ENCODE data around the gene ZNF335. TPM values are rescaled to one million over a fixed set of nuclear protein-coding genes. Genes with fewer than 3 reads are reported as not detected.

ZNF335 gene
- total and polyA plus RNA-seq, 2 of the 13 experiments (the other 11 are each of a cell fraction or from before 2014, with no cell fraction given), result 9.7 to 13.7 TPM

DNA sequence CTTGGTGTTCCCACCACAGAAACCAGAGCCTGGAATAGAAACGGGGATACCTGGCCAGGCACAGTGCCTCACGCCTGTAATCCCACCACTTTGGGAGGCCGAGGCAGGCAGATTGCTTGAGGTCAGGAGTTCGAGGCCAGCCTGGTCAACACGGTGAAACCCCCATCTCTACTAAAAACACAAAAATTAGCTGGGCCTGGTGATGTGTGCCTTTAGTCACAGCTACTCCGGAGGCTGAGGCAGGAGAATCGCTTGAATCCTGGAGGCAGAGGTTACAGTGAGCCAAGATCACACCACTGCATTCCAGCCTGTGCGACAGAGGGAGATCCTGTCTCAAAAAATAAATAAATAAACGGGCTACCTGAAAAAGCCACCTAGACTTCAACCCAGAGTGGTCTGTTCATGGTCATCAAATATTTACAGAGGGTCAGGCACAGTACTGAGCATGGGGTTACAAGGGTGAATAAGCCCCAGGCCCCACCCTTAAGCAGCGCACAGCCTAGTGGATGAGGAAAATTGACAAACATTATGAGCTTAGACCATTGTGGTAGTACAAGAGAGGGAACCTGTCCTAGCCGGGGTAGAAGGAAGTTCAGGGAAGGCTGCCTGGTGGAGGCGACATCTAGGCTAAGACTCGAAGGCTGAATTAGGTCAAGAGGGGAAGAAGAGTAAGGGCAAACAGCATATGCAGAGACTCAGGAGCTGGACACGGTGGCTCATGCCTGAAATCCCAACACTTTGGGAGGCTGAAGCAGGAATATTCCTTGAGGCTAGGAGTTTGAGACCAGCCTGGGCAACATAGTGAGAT, 44.7 kb downstream of the ZNF335 start (continued):
- TF ChIP-seq, protein P1, sequence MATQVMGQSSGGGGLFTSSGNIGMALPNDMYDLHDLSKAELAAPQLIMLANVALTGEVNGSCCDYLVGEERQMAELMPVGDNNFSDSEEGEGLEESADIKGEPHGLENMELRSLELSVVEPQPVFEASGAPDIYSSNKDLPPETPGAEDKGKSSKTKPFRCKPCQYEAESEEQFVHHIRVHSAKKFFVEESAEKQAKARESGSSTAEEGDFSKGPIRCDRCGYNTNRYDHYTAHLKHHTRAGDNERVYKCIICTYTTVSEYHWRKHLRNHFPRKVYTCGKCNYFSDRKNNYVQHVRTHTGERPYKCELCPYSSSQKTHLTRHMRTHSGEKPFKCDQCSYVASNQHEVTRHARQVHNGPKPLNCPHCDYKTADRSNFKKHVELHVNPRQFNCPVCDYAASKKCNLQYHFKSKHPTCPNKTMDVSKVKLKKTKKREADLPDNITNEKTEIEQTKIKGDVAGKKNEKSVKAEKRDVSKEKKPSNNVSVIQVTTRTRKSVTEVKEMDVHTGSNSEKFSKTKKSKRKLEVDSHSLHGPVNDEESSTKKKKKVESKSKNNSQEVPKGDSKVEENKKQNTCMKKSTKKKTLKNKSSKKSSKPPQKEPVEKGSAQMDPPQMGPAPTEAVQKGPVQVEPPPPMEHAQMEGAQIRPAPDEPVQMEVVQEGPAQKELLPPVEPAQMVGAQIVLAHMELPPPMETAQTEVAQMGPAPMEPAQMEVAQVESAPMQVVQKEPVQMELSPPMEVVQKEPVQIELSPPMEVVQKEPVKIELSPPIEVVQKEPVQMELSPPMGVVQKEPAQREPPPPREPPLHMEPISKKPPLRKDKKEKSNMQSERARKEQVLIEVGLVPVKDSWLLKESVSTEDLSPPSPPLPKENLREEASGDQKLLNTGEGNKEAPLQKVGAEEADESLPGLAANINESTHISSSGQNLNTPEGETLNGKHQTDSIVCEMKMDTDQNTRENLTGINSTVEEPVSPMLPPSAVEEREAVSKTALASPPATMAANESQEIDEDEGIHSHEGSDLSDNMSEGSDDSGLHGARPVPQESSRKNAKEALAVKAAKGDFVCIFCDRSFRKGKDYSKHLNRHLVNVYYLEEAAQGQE (IDR thresholded peaks at IDR 0.05; ENCODE audit: borderline replicate concordance in 1 of 2, low read depth in 1 of 2, low read length in 2 of 2), result 0 out of 4 replicates have a peak, but pooled peaks of 1 of the 2 experiments have one; percentile 33
- TF ChIP-seq, protein P2, sequence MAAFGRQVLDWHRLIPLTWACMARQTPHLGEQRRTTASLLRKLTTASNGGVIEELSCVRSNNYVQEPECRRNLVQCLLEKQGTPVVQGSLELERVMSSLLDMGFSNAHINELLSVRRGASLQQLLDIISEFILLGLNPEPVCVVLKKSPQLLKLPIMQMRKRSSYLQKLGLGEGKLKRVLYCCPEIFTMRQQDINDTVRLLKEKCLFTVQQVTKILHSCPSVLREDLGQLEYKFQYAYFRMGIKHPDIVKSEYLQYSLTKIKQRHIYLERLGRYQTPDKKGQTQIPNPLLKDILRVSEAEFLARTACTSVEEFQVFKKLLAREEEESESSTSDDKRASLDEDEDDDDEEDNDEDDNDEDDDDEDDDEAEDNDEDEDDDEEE (CRISPR knock-in tag; IDR thresholded peaks at IDR 0.05), result peak; percentile 53; the same call in 1 of the 2 replicates
- TF ChIP-seq ZNF788 (CRISPR knock-in tag; IDR thresholded peaks at IDR 0.05; ENCODE audit: borderline replicate concordance) (peak; percentile 98), ZNF367 (CRISPR knock-in tag; IDR thresholded peaks at IDR 0.05; ENCODE audit: borderline replicate concordance) (no peak), KAT8 (CRISPR knock-in tag; IDR thresholded peaks at IDR 0.05) (peak; percentile 88), ZNF335 (CRISPR knock-in tag; IDR thresholded peaks at IDR 0.05) (peak; percentile 76; the same call in 1 of the 2 replicates), ZNF333 (CRISPR knock-in tag; IDR thresholded peaks at IDR 0.05; ENCODE audit: borderline replicate concordance) (no peak; the same call in 1 of the 2 replicates), ZNF468 (CRISPR knock-in tag; IDR thresholded peaks at IDR 0.05) (0 out of 2 replicates have a peak, but pooled peaks have one; percentile 67), RAD21 (CRISPR knock-in tag; IDR thresholded peaks at IDR 0.05) (peak; percentile 33; the same call in 1 of the 2 replicates), ZNF678 (CRISPR knock-in tag; IDR thresholded peaks at IDR 0.05) (no peak), ZNF557 (CRISPR knock-in tag; IDR thresholded peaks at IDR 0.05) (no peak), TGIF2 (CRISPR knock-in tag; IDR thresholded peaks at IDR 0.05) (no peak), CHD2 (IDR thresholded peaks at IDR 0.05; ENCODE audit: low read depth, low read length) (no peak), ZNF484 (CRISPR knock-in tag; IDR thresholded peaks at IDR 0.05; ENCODE audit: borderline replicate concordance, low read depth) (no peak), RBM39 (IDR thresholded peaks at IDR 0.05; ENCODE audit: low read depth, low read length, poor library complexity, severe bottlenecking) (no peak), ZNF331 (CRISPR knock-in tag; IDR thresholded peaks at IDR 0.05) (peak; percentile 94), ZMYM4 (CRISPR knock-in tag; IDR thresholded peaks at IDR 0.05) (peak; percentile 86)
- TF ChIP-seq, protein P3, sequence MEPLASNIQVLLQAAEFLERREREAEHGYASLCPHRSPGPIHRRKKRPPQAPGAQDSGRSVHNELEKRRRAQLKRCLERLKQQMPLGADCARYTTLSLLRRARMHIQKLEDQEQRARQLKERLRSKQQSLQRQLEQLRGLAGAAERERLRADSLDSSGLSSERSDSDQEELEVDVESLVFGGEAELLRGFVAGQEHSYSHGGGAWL (CRISPR knock-in tag; IDR thresholded peaks at IDR 0.05), result no peak
- TF ChIP-seq, protein P4, sequence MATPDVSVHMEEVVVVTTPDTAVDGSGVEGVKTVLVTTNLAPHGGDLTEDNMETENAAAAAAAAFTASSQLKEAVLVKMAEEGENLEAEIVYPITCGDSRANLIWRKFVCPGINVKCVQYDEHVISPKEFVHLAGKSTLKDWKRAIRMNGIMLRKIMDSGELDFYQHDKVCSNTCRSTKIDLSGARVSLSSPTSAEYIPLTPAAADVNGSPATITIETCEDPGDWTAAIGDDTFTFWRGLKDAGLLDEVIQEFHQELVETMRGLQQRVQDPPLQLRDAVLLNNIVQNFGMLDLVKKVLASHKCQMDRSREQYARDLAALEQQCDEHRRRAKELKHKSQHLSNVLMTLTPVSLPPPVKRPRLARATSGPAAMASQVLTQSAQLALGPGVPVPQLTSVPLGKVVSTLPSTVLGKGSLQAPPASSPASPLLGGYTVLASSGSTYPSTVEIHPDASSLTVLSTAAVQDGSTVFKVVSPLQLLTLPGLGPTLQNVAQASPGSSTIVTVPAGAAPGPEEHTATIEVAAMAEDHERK (CRISPR knock-in tag; IDR thresholded peaks at IDR 0.05; ENCODE audit: low read depth), result no peak
- TF ChIP-seq, protein P5, sequence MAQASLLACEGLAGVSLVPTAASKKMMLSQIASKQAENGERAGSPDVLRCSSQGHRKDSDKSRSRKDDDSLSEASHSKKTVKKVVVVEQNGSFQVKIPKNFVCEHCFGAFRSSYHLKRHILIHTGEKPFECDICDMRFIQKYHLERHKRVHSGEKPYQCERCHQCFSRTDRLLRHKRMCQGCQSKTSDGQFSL (CRISPR knock-in tag; IDR thresholded peaks at IDR 0.05), result no peak
- TF ChIP-seq, protein P6, sequence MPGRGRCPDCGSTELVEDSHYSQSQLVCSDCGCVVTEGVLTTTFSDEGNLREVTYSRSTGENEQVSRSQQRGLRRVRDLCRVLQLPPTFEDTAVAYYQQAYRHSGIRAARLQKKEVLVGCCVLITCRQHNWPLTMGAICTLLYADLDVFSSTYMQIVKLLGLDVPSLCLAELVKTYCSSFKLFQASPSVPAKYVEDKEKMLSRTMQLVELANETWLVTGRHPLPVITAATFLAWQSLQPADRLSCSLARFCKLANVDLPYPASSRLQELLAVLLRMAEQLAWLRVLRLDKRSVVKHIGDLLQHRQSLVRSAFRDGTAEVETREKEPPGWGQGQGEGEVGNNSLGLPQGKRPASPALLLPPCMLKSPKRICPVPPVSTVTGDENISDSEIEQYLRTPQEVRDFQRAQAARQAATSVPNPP (CRISPR knock-in tag; IDR thresholded peaks at IDR 0.05), result no peak; the same call in 1 of the 2 replicates

All from HepG2 (cell line).